ENCODE data around the gene PCDHGA8. TPM values are rescaled to one million over a fixed set of nuclear protein-coding genes. Genes with fewer than 3 reads are reported as not detected.
"Not testable (repeated sequence)": the region's sequence is repeated elsewhere in the genome, so short reads cannot be mapped to it uniquely, and the experiment has no call there.

The PCDHGA8 gene
- total and polyA plus RNA-seq, 4 donors, result 0.13 to 6.8 (median 1.8) TPM

GRCh38 chr5:141407790-141408505 lies 15.5 kb downstream of the PCDHGA8 start, which contains the start of gene PCDHGB6:
Gene PCDHGB6, plus strand, starts transcription at chr5:141408021. Its CDS starts 182 bp downstream, at chr5:141408203.
- ATAC-seq (ENCODE audit: low FRiP score), result peak; percentile 63
- not testable (repeated sequence) for H3K27me3 ChIP-seq (ENCODE audit: control insufficient read depth in 1 of 2, insufficient read depth in 2 of 2, low read length in 1 of 2); H3K4me3 ChIP-seq (ENCODE audit: low read length in 2 of 2); H3K4me1 ChIP-seq (ENCODE audit: control insufficient read depth in 1 of 2, insufficient read depth in 2 of 2, low read length in 2 of 2); H3K36me3 ChIP-seq (ENCODE audit: control insufficient read depth in 1 of 2, insufficient read depth in 2 of 2, low read length in 1 of 2); H3K27ac ChIP-seq (ENCODE audit: low read depth in 1 of 2, low read length in 2 of 2)
- peak in 1 of 2 donors; percentile 80 for DNase-seq
- 9 to 12% methylated on average over 46 to 51 of the region's 51 CpGs for WGBS, 2 donors
- peaks cover 38% of the 10 kb centered on the region for H3K9me3 ChIP-seq (ENCODE audit: control insufficient read depth, low read length)
- intact Hi-C loops (cut with DNase I), result loop anchor here in 1 of 2 donors (5.0 kb wide), 1 partner anchor 149 kb away; no protein-coding TSS in a partner anchor

- H3K4me1 ChIP-seq (ENCODE audit: control insufficient read depth in 1 of 2, insufficient read depth in 2 of 2, low read length in 2 of 2), result no peaks in the 10 kb centered on the region
- 18 to 23% methylated on average over 64 of the region's 64 CpGs for WGBS, 2 donors
- H3K9me3 ChIP-seq (ENCODE audit: control insufficient read depth, low read length), result peaks cover 37% of the 10 kb centered on the region
- H3K36me3 ChIP-seq (ENCODE audit: control insufficient read depth in 1 of 2, insufficient read depth in 2 of 2, low read length in 1 of 2), result no peaks in the 10 kb centered on the region
- intact Hi-C loops (cut with DNase I), result loop anchor here (5.0 to 10.0 kb wide), 3 partner anchors 115 to 155 kb away; no protein-coding TSS in a partner anchor
- peak in 1 of 2 donors; percentile 54 for DNase-seq
- no peak for ATAC-seq (ENCODE audit: low FRiP score)
- H3K4me3 ChIP-seq (ENCODE audit: low read length in 2 of 2), result no peak overlapping the region
- no peak overlapping the region for H3K27ac ChIP-seq (ENCODE audit: low read depth in 1 of 2, low read length in 2 of 2)
- H3K27me3 ChIP-seq (ENCODE audit: control insufficient read depth in 1 of 2, insufficient read depth in 2 of 2, low read length in 1 of 2), result no peaks in the 10 kb centered on the region
Measured at GRCh38 chr5:141409598-141410306, 17.3 kb downstream of the PCDHGA8 start.

GRCh38 chr5:141411575-141411974 lies 19.1 kb downstream of the PCDHGA8 start:
- Histone ChIP-seq H3K4me1 (ENCODE audit: control insufficient read depth in 1 of 2, insufficient read depth in 2 of 2, low read length in 2 of 2) (no peaks in the 10 kb centered on the region), H3K36me3 (ENCODE audit: control insufficient read depth in 1 of 2, insufficient read depth in 2 of 2, low read length in 1 of 2) (no peaks in the 10 kb centered on the region), H3K27me3 (ENCODE audit: control insufficient read depth in 1 of 2, insufficient read depth in 2 of 2, low read length in 1 of 2) (no peaks in the 10 kb centered on the region), H3K9me3 (ENCODE audit: control insufficient read depth, low read length) (peaks cover 34% of the 10 kb centered on the region), H3K27ac (ENCODE audit: low read depth in 1 of 2, low read length in 2 of 2) (no peak overlapping the region), H3K4me3 (ENCODE audit: low read length in 2 of 2) (no peak overlapping the region)
- intact Hi-C loops (cut with DNase I), result loop anchor here in 1 of 2 donors (10.0 kb wide), 2 partner anchors 113 to 153 kb away; no protein-coding TSS in a partner anchor
- 59% methylated on average over 3 of the region's 3 CpGs for WGBS, 2 donors
- no peak for DNase-seq
- no peak for ATAC-seq (ENCODE audit: low FRiP score)

- H3K36me3 ChIP-seq (ENCODE audit: control insufficient read depth in 1 of 2, insufficient read depth in 2 of 2, low read length in 1 of 2), result no peaks in the 10 kb centered on the region
- intact Hi-C loops (cut with DNase I), result loop anchor here in 1 of 2 donors (10.0 kb wide), 2 partner anchors 112 to 152 kb away; no protein-coding TSS in a partner anchor
- peak in 1 of 2 donors; percentile 61 for DNase-seq
- H3K9me3 ChIP-seq (ENCODE audit: control insufficient read depth, low read length), result peaks cover 36% of the 10 kb centered on the region
- H3K27me3 ChIP-seq (ENCODE audit: control insufficient read depth in 1 of 2, insufficient read depth in 2 of 2, low read length in 1 of 2), result no peaks in the 10 kb centered on the region
- ATAC-seq (ENCODE audit: low FRiP score), result no peak
- no peaks in the 10 kb centered on the region for H3K4me1 ChIP-seq (ENCODE audit: control insufficient read depth in 1 of 2, insufficient read depth in 2 of 2, low read length in 2 of 2)
- H3K27ac ChIP-seq (ENCODE audit: low read depth in 1 of 2, low read length in 2 of 2), result no peak within 1 kb of the TSS
- WGBS, 2 donors, result 14 to 19% methylated on average over 31 of the region's 31 CpGs
- no peak within 1 kb of the TSS for H3K4me3 ChIP-seq (ENCODE audit: low read length in 2 of 2)
Measured at GRCh38 chr5:141412854-141413539, 20.6 kb downstream of the PCDHGA8 start, which contains the start of gene PCDHGA10. Gene PCDHGA10, plus strand, starts transcription at chr5:141412987. Its CDS starts 189 bp downstream, at chr5:141413176.

GRCh38 chr5:141413540-141414069 lies 21.2 kb downstream of the PCDHGA8 start:
- Histone ChIP-seq H3K4me3 (ENCODE audit: low read length in 2 of 2) (no peak overlapping the region), H3K27me3 (ENCODE audit: control insufficient read depth in 1 of 2, insufficient read depth in 2 of 2, low read length in 1 of 2) (no peaks in the 10 kb centered on the region), H3K4me1 (ENCODE audit: control insufficient read depth in 1 of 2, insufficient read depth in 2 of 2, low read length in 2 of 2) (no peaks in the 10 kb centered on the region), H3K36me3 (ENCODE audit: control insufficient read depth in 1 of 2, insufficient read depth in 2 of 2, low read length in 1 of 2) (no peaks in the 10 kb centered on the region), H3K27ac (ENCODE audit: low read depth in 1 of 2, low read length in 2 of 2) (no peak overlapping the region), H3K9me3 (ENCODE audit: control insufficient read depth, low read length) (peaks cover 37% of the 10 kb centered on the region)
- intact Hi-C loops (cut with DNase I), result loop anchor here in 1 of 2 donors (10.0 kb wide), 2 partner anchors 111 to 151 kb away; no protein-coding TSS in a partner anchor
- 23% methylated on average over 25 of the region's 25 CpGs for WGBS, 2 donors
- DNase-seq (peak in 1 of 2 donors; percentile 49), ATAC-seq (ENCODE audit: low FRiP score) (no peak)

- intact Hi-C loops (cut with DNase I), result loop anchor here in 1 of 2 donors (10.0 kb wide), 2 partner anchors 110 to 150 kb away; no protein-coding TSS in a partner anchor
- 24 to 29% methylated on average over 39 to 46 of the region's 46 CpGs for WGBS, 2 donors
Measured at GRCh38 chr5:141414548-141415274, 22.3 kb downstream of the PCDHGA8 start.

GRCh38 chr5:141415275-141415618 lies 22.8 kb downstream of the PCDHGA8 start:
- not testable (repeated sequence) for DNase-seq; H3K27me3 ChIP-seq (ENCODE audit: control insufficient read depth in 1 of 2, insufficient read depth in 2 of 2, low read length in 1 of 2); H3K4me3 ChIP-seq (ENCODE audit: low read length in 2 of 2); ATAC-seq (ENCODE audit: low FRiP score); H3K27ac ChIP-seq (ENCODE audit: low read depth in 1 of 2, low read length in 2 of 2); H3K4me1 ChIP-seq (ENCODE audit: control insufficient read depth in 1 of 2, insufficient read depth in 2 of 2, low read length in 2 of 2); H3K36me3 ChIP-seq (ENCODE audit: control insufficient read depth in 1 of 2, insufficient read depth in 2 of 2, low read length in 1 of 2)
- intact Hi-C loops (cut with DNase I), result loop anchor here in 1 of 2 donors (10.0 kb wide), 2 partner anchors 110 to 150 kb away; no protein-coding TSS in a partner anchor
- peaks cover 37% of the 10 kb centered on the region for H3K9me3 ChIP-seq (ENCODE audit: control insufficient read depth, low read length)
- 25 to 29% methylated on average over 24 of the region's 24 CpGs for WGBS, 2 donors

More at GRCh38 chr5:141414548-141415274, 22.3 kb downstream of the PCDHGA8 start:
- H3K4me3 ChIP-seq (ENCODE audit: low read length in 2 of 2); DNase-seq; H3K4me1 ChIP-seq (ENCODE audit: control insufficient read depth in 1 of 2, insufficient read depth in 2 of 2, low read length in 2 of 2); H3K27me3 ChIP-seq (ENCODE audit: control insufficient read depth in 1 of 2, insufficient read depth in 2 of 2, low read length in 1 of 2); H3K27ac ChIP-seq (ENCODE audit: low read depth in 1 of 2, low read length in 2 of 2); ATAC-seq (ENCODE audit: low FRiP score); H3K36me3 ChIP-seq (ENCODE audit: control insufficient read depth in 1 of 2, insufficient read depth in 2 of 2, low read length in 1 of 2): not testable (repeated sequence)
- peaks cover 40% of the 10 kb centered on the region for H3K9me3 ChIP-seq (ENCODE audit: control insufficient read depth, low read length)

Measured in aorta (tissue), 5 donors.